Measurements from ENCODE around the gene MCTP1. TPM values are rescaled to one million over a fixed set of nuclear protein-coding genes. Genes with fewer than 3 reads are reported as not detected.

Gene MCTP1
- total RNA-seq, 1 experiment from 2014 or later = 0.44 TPM

DNA sequence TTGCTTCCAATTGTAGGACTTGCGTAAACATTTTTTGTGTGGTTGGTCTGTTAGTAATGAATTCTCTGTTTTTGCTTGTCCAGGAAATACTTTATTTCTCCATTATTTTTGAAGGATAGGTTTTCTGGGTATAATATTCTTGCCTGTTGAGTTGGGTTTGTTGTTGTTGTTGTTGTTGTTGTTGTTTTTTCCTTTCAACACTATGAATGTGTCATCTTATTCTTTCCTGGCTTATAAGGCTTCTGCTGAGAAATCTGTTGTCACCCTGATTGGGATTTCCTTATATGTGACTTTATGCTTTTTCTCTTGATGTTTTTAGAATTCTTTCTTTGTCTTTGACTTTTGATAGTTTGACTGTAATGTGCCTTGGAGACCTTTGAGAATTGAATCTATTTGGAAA lies 626.6 kb downstream of the MCTP1 start:
- H3K27me3 ChIP-seq (ENCODE audit: insufficient read depth, low read length) = no peaks in the 10 kb centered on the region
- ChIA-PET RAD21 (ENCODE audit: low non-redundant PET in 1 of 2, low total read pairs in 2 of 2, uncharacterized antibody in 2 of 2, unreplicated experiment in 2 of 2) (no interaction called here), CTCF (no interaction called here), POLR2A (no interaction called here)
- H3K4me1 ChIP-seq (ENCODE audit: control insufficient read depth in 1 of 2, insufficient read depth in 2 of 2, low read length in 2 of 2) = no peaks in the 10 kb centered on the region
- no peak overlapping the region for H3K4me3 ChIP-seq (replicated peaks in 1 of 2; ENCODE audit: low read depth in 1 of 2, low read length in 2 of 2)
- peaks cover 0 to 21% of the 10 kb centered on the region in 2 experiments; a peak in 1 of 4 replicates for H3K36me3 ChIP-seq (ENCODE audit: control insufficient read depth in 1 of 2, insufficient read depth in 2 of 2, low read length in 2 of 2)
- intact Hi-C loops (cut with micrococcal nuclease) = no loop called here
- no peak overlapping the region for H3K9ac ChIP-seq (ENCODE audit: low read length)
- ATAC-seq (no peak), DNase-seq (ENCODE audit: low read depth, low spot score) (no peak)
- peaks cover 32% of the 10 kb centered on the region for H3K79me2 ChIP-seq (ENCODE audit: insufficient read depth, low read length)
- TF ChIP-seq RAD21 (IDR thresholded peaks at IDR 0.05; ENCODE audit: low read depth) = no peak
- TF ChIP-seq, protein P1, sequence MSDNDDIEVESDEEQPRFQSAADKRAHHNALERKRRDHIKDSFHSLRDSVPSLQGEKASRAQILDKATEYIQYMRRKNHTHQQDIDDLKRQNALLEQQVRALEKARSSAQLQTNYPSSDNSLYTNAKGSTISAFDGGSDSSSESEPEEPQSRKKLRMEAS (IDR thresholded peaks at IDR 0.05) = no peak
- TF ChIP-seq EGR1 (IDR thresholded peaks at IDR 0.05; ENCODE audit: low read depth) = no peak
- TF ChIP-seq SP1 (IDR thresholded peaks at IDR 0.05; ENCODE audit: low read depth) = no peak
- TF ChIP-seq, protein P2, sequence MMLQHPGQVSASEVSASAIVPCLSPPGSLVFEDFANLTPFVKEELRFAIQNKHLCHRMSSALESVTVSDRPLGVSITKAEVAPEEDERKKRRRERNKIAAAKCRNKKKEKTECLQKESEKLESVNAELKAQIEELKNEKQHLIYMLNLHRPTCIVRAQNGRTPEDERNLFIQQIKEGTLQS (IDR thresholded peaks at IDR 0.05) = no peak
- TF ChIP-seq YY1 (IDR thresholded peaks at IDR 0.05; ENCODE audit: extremely low read depth, insufficient replicate concordance, low read depth, low read length) = no peak
- no peak for TF ChIP-seq ZNF274 (IDR thresholded peaks at IDR 0.05; ENCODE audit: low read depth, low read length)
- TF ChIP-seq EZH2 (IDR thresholded peaks at IDR 0.05) = no peak
- no peak for TF ChIP-seq ZFX (IDR thresholded peaks at IDR 0.05)
- no peak for TF ChIP-seq JUND (IDR thresholded peaks at IDR 0.05)
- TF ChIP-seq, protein P3, sequence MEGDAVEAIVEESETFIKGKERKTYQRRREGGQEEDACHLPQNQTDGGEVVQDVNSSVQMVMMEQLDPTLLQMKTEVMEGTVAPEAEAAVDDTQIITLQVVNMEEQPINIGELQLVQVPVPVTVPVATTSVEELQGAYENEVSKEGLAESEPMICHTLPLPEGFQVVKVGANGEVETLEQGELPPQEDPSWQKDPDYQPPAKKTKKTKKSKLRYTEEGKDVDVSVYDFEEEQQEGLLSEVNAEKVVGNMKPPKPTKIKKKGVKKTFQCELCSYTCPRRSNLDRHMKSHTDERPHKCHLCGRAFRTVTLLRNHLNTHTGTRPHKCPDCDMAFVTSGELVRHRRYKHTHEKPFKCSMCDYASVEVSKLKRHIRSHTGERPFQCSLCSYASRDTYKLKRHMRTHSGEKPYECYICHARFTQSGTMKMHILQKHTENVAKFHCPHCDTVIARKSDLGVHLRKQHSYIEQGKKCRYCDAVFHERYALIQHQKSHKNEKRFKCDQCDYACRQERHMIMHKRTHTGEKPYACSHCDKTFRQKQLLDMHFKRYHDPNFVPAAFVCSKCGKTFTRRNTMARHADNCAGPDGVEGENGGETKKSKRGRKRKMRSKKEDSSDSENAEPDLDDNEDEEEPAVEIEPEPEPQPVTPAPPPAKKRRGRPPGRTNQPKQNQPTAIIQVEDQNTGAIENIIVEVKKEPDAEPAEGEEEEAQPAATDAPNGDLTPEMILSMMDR (IDR thresholded peaks at IDR 0.05 in 2 of 3, conservative IDR thresholded peaks at IDR 0.05 in 1 of 3; ENCODE audit: borderline replicate concordance in 1 of 3, insufficient read depth in 1 of 3, low read depth in 2 of 3, low read length in 2 of 3) = no peak
- TF ChIP-seq CEBPB (IDR thresholded peaks at IDR 0.05; ENCODE audit: low read depth) = no peak
- no peak for TF ChIP-seq EZH2phosphoT487 (IDR thresholded peaks at IDR 0.05; ENCODE audit: borderline replicate concordance)
- no peak for TF ChIP-seq SIN3A (IDR thresholded peaks at IDR 0.05; ENCODE audit: low read depth)
- H3K4me2 ChIP-seq (ENCODE audit: low read length) = no peak overlapping the region
- no peak overlapping the region for H2AFZ ChIP-seq (ENCODE audit: low read depth, low read length, poor library complexity, severe bottlenecking)
- H3K9me2 ChIP-seq (ENCODE audit: insufficient read depth) = no peaks in the 10 kb centered on the region
- BruUV-seq (replicated peaks) = no TSS peak
- H4K20me1 ChIP-seq (ENCODE audit: insufficient read depth) = no peaks in the 10 kb centered on the region
- no peak overlapping the region for H3K27ac ChIP-seq (ENCODE audit: low read depth, low read length)
- peaks cover 3 to 8% of the 10 kb centered on the region in 2 experiments; a peak in 2 of 4 replicates for H3K9me3 ChIP-seq (ENCODE audit: control insufficient read depth in 1 of 2, insufficient read depth in 1 of 2, low read depth in 1 of 2, low read length in 2 of 2)

Other genes starting within 250 kb of the MCTP1 start
- gene FAM81B, start 106.3 kb upstream of the MCTP1 start, total RNA-seq (2021; ENCODE audit: unreplicated experiment) = not detected

All from HCT116 (cell line).